GM18861 (cell line): ENCODE results near the gene LGALS3BP.
"Not testable (repeated sequence)": the region's sequence is repeated elsewhere in the genome, so short reads cannot be mapped to it uniquely, and the experiment has no call there.

Experiments used
- ATAC-seq: cut with Tn5 transposase; IDR thresholded peaks from one replicate; pipeline ENCODE4 v1.9.1; 2021; ENCODE audit not compliant: unreplicated experiment

LGALS3BP gene, protein sequence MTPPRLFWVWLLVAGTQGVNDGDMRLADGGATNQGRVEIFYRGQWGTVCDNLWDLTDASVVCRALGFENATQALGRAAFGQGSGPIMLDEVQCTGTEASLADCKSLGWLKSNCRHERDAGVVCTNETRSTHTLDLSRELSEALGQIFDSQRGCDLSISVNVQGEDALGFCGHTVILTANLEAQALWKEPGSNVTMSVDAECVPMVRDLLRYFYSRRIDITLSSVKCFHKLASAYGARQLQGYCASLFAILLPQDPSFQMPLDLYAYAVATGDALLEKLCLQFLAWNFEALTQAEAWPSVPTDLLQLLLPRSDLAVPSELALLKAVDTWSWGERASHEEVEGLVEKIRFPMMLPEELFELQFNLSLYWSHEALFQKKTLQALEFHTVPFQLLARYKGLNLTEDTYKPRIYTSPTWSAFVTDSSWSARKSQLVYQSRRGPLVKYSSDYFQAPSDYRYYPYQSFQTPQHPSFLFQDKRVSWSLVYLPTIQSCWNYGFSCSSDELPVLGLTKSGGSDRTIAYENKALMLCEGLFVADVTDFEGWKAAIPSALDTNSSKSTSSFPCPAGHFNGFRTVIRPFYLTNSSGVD

DNA sequence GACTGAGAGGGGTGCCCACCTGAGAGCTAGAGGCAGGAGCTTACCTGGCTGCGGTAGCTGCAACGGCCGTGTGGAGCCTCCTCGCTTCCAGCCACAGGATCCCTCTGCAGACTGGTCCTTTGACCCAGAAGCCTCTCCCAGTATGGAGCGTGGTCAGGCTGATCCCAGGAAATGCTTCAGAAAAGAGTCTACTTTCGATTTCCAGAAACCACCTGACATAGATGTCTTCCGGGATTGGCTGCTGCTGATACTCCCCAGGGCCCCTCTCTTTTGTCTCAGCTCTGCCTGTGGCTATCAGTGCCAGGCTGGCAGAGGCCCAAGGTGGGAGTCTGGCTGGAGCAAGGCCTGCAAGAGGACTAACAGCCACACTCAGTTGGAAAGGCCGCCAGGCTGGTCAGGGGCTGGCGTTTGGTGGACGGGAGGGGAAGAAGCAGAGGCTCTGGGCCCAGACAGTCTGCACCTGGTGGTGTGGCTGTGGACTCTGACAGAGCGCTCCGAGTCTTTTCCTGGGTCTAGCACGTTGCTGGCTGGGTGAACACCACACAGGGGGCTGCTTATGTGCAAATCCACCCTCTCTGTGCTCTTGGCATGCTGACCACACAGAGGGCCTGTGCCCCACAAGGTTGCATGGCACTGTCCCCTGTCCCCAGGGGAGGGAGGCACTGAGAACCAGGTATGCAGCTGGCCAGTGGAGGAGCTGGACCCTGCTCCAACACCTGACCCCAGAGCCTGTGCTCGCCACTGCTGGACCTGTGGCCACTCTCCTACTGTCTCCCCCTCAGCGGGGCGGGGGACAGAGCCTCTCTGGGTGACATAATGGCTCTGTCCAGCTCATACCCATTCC, at the start of gene LGALS3BP:
TSS of gene LGALS3BP (minus strand) at position 144 of the 844 bp plus-strand sequence. CDS start 2,732 bp downstream, outside the sequence.
- ATAC-seq = no peak

- ATAC-seq = no peak
Measured at GRCh38 chr17:79028496-79029326, 49.0 kb upstream of the LGALS3BP start.

DNA sequence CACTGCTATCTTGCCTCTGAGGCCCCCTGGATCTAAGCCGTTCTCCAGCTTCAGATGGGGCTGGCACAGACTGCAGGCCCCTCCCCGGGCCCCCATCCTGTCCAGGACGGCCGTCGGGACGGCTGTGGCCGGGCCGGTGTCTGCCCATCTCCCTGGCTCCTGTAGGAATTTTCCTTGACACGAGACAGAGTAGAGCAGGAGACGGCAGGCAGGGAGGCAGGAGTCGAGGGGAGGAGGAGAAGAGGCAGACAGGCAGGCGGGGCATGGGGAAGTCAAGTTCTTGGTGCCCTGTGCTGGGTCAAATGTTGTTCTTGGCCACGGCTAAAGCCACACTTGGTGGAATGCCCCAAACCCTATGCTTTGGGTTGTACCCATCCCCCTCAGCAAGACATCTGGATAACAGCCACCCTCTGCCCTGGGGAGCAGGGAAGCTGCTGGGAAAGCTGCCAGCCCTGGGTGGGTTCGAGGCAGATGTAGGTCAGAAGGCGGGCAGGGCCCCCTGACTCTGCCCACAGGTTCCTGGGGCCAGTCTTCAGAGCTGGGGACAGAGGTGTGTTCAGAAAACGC, 48.3 kb upstream of the LGALS3BP start:
- no peak for ATAC-seq

GRCh38 chr17:79027274-79027924, 47.7 kb upstream of the LGALS3BP start:
- ATAC-seq = no peak

DNA sequence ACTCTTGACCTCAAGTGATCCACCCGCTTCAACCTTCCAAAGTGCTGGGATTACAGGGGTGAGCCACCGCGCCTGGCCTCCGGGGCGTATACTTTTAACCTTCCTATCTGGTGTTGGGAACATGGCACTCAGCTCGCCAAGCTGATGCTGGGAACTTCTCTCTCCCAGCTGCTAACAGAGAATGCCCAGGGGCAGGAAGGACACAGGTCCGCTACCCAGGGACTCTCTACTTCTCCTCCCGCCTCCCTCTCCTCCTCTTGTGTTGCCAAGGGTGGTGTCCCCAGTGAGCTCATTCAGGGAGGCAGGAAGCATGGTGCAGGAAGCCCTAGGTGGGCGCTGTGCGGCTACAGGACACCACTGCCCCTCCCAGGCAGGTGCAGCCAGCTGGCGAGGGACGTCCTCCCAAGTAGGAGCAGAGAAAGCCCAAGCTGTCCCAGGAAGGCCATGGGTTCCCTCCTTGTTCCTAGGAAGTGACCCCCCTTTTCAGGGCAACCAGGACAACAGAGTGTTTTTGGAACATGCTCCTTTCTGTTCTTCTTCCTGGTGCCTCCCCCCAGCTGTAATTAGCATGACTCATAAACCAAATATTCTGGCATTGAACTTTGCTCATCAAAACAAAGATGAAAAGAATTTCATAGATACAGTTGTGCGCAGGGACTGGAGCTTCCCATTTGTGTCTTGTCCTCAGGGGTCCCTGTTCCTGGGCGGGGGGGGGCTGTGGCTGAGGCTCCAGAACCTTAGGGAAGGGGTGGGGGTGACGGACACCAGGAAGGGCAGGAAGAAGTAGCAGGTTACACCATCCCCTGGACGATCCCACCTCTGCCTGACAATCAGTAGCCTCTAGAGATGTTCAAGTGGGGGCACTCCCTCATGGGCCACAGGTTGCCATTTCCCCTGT, 46.9 kb upstream of the LGALS3BP start:
- ATAC-seq = no peak

- no peak for ATAC-seq
Measured at GRCh38 chr17:79024901-79025737, 45.4 kb upstream of the LGALS3BP start.

DNA sequence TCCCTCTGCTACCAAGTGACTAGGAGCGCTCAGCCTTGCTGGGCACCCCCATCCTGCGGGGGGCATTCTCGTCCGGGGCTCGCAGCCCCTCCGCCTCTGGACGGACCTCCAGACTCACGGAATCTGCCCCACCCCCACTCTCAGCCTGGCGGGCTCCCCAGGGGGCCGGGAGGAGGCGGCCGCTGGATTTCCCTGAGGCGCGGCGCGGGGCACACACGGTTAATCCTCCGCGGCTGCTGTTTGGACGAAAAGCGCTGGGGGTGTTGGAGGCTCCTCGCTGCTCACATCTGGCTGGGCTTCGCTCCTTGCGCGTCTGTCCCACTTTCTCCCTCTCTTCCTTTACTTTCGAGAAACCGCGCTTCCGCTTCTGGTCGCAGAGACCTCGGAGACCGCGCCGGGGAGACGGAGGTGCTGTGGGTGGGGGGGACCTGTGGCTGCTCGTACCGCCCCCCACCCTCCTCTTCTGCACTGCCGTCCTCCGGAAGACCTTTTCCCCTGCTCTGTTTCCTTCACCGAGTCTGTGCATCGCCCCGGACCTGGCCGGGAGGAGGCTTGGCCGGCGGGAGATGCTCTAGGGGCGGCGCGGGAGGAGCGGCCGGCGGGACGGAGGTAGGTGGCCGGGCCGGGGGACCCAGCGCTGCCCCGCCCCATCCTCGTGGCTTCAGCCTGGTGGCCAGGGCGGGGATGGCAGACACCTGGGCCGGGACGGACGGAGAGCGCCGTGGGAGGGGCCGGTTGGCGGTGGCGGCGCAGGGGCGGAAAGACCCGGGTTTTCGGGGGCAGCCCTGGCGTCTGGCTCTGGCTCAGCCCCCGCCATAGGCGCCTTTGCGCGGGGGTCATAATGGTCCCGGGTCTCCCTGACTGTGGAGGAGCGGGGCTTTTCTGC, 44.4 kb upstream of the LGALS3BP start, which contains the start of gene C1QTNF1:
TSS of gene C1QTNF1 (plus strand) at position 284 of the 886 bp plus-strand sequence. CDS start 19,800 bp downstream, outside the sequence.
- ATAC-seq = no peak

DNA sequence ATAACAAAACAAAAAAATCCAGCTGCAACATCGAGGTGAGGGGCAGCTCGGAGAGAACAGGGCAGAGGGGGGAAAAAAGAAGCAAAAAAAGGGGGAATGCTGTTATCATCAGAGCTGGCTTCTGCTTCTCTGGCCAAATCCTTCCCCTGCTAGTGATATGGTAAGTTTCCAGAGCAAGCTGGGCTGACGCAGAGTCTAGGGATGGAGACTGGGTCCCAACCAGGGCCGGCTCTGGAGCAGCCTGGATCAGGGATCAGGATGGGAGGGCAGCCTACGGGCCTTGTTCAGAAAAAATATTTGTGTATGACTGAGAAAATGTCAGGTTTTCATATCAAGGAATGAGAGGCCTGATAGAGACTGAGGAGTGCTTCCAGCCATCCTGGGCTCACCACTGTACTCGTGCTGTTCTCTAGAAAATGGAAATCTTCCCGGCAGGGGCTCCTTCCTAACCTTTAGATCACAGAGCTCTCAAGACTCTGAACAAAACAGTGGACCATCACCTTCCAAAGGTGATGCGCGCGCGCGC, 43.5 kb upstream of the LGALS3BP start:
- ATAC-seq = no peak

GRCh38 chr17:79022507-79022991, 42.8 kb upstream of the LGALS3BP start:
- no peak for ATAC-seq

- not testable (repeated sequence) for ATAC-seq
Measured at GRCh38 chr17:79021929-79022328, 42.2 kb upstream of the LGALS3BP start.

DNA sequence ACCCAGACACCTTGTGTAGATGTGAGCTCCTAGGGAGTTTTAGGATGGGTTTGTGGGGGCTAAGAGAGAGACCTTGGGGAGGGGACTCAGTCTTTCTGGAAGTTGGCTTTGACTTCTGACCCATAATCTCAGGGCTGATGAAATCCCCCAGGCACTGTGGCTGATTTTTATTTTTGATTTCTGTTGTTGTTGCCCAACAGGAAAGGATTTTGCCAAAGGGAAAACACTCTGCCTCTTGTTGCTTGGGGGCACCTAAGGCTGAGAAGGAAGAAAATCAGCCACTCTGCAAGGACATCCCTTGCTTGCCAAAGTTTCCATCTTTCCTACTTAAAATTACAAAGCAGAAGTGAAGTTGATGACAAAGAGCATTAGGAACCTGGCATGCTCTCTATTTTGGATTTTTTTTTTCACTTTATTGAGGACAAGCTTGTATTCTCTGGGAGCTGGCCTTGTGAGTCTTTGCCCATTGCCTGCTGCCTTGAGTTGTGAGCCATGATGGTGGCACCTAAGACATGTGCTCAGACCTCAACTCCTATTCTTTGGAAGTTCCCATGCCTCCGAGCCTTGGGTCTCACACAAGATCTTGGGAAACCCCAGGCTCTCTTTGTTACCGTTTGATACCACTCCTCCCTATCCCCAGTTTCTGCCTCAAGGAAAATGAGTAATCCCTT, 41.0 kb upstream of the LGALS3BP start:
- ATAC-seq = no peak

- ATAC-seq = no peak
Measured at GRCh38 chr17:79019632-79020584, 40.2 kb upstream of the LGALS3BP start.

- no peak for ATAC-seq
Measured at GRCh38 chr17:79019261-79019631, 39.5 kb upstream of the LGALS3BP start.

- no peak for ATAC-seq
Measured at GRCh38 chr17:79018370-79018695, 38.6 kb upstream of the LGALS3BP start.
